NCI-H1092 treated with DMSO at 0.1 percent for 48 hours (cell line): ENCODE measurements around the gene F2RL2.

Experiments used
- DNase-seq: peaks from one replicate; lab custom pipeline; 2025; lab: John Stamatoyannopoulos, UW

The F2RL2 gene

DNA sequence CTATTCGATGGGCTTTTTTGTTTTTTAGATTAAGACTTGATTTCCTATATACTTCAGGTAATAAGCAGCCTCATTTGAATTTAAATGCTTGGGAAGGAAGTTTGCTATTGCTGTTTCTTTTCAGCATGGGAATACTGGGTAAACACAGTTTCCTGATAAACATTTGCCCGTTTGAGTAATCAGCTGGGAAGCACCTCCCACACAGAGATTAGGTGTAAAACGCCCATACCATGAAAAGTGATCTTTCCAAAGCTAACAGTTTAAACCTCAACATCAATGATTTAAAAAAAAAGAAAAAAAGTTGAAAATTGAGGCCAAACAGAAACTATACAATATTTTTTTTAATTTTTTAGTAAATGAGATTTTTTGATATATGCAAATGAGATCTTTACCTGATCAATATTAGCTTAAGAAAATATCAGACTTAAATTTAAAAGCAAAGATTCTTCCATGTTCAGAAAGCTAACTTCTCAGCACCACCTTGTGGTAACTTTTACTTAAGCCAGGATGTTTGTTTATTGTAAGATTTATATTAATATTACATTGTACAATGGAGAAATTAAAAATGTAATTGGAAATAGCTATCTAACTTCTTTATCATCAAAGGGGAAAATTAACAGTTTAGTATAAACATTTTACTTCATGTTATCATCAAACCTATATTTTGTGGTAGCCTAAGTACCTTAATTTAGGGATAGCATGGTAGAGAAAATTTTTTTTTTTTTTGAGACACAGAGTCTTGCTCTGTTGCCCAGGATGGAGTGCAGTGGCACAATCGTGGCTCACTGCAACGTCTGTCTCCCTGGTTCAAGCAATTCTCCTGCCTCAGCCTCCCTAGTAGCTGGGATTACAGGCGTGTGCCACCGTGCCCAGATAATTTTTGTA, 39.8 kb downstream of the F2RL2 start:
- DNase-seq: no peak

GRCh38 chr5:76582230-76583162, 40.7 kb downstream of the F2RL2 start:
- DNase-seq: no peak

- no peak for DNase-seq
Measured at GRCh38 chr5:76580981-76581380, 42.2 kb downstream of the F2RL2 start.

DNA sequence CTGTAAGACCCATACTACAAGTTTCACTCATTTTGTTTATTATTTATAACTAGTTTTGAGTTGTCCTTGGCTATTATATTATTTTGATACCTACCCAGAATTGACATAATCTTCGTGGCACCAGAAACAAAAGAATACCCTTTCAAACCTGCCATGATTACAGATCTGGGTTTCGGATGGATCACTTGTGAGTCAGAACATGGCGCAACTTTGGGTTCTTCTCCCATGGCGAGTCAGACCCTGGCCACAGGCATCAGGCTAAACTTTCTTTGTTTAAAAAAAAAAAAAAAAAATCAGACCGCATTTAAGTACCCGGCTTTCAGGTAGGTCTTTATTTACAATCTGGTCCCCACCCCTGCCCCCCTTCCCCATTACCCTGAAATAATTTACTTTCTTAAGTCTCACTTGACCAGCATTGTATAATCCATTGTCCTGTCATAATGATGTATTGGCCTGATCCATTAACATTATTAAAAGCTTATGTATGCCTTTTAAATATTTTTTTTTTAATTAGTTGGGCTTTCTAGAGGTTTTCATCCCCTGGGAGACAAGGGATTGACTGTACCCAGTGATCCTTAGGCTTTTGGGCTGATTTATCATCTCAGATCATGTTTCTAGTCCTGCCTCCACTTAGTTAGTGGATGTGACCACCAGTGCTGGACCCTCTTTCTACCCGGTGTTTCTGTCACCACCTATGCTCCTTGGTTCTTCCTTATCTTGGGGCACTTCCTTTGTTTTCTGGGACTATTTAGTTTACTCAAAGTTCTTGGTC, 43.9 kb downstream of the F2RL2 start:
- DNase-seq: no peak

DNA sequence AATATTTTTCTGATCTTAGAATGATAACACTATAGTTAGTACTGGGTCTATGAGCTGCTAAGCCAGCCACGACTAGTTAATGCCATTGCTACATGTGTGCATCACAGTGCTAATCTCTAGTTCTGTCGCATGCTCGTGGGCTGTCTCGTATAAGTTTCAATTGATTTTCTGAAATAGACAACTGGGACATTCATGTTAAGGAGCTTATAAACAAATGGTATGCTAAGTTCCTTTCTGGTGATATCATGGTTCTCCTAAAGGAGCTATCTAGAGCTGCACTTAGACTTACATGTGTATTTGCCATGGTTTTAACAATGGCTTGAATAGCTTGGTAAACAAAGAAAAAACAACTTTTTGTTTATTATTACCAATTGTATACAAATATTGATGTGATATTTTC, 46.2 kb downstream of the F2RL2 start:
- no peak for DNase-seq

DNA sequence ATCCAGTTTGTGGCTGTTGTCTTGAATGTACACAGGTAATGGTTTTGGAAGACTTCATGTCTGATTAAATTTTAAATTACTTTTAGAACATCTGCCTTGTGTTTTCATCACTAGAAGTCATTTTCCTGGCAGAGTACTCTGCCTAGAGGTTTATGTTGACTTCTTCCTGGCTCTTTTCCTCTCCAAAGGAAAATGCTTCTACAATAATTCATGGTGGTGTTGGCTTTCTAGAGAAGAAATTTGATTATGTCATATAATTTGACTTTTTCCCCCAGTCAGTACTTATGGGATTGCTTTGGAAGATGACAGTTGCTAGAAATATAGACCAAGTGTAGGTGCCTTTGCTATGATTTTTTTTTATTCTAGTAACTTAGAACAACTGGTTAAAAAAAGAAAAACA, 46.8 kb downstream of the F2RL2 start:
- DNase-seq: no peak

GRCh38 chr5:76571559-76571958, 51.6 kb downstream of the F2RL2 start:
- DNase-seq: no peak

- DNase-seq: no peak
Measured at GRCh38 chr5:76570153-76570552, 53.0 kb downstream of the F2RL2 start.
